Peyer's patch (tissue), 4 donors: ENCODE data around the gene STXBP1.

ENCODE experiments used
- POLR2A ChIP-seq, 2 donors: fragments of 450-650 bp; IDR thresholded peaks; one replicate each; pipeline ENCODE4 v1.5.1; 2017; ENCODE audit warnings: antibody characterized with exemption in 2 of 2, mild to moderate bottlenecking in 2 of 2, moderate library complexity in 2 of 2
- TF ChIP-seq, protein P1 (sequence below), 6 experiments: fragments of 450-650 bp in 4 of 6; fragments of 200-600 bp in 2 of 6; sonication (generic) in 1 of 6; IDR thresholded peaks; one replicate each; pipeline ENCODE4 v1.5.1; 2017 to 2019; ENCODE audit warnings: antibody characterized with exemption in 6 of 6, mild to moderate bottlenecking in 3 of 6, moderate library complexity in 1 of 6

DNA sequence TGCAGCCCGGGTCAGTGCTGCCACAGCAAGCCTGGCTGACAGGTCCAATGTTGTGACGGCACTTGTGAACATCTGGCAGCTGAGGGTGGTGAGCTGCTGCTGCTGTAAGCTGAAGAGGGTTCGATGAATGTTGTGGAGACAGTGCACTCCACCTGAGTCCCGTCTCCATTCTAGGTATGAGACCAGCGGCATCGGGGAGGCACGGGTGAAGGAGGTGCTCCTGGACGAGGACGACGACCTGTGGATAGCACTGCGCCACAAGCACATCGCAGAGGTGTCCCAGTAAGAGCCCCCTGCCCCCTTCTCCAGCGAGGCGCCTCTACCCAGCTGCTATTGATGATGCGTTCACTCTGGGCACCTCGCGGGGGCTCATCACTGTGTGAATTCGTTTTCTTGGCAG is 55.8 kb downstream of the STXBP1 start:
- TF ChIP-seq POLR2A (IDR thresholded peaks at IDR 0.05): no peak
- TF ChIP-seq, protein P1, sequence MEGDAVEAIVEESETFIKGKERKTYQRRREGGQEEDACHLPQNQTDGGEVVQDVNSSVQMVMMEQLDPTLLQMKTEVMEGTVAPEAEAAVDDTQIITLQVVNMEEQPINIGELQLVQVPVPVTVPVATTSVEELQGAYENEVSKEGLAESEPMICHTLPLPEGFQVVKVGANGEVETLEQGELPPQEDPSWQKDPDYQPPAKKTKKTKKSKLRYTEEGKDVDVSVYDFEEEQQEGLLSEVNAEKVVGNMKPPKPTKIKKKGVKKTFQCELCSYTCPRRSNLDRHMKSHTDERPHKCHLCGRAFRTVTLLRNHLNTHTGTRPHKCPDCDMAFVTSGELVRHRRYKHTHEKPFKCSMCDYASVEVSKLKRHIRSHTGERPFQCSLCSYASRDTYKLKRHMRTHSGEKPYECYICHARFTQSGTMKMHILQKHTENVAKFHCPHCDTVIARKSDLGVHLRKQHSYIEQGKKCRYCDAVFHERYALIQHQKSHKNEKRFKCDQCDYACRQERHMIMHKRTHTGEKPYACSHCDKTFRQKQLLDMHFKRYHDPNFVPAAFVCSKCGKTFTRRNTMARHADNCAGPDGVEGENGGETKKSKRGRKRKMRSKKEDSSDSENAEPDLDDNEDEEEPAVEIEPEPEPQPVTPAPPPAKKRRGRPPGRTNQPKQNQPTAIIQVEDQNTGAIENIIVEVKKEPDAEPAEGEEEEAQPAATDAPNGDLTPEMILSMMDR (IDR thresholded peaks at IDR 0.05): no peak
